ENCODE data around the gene BEAN1. TPM values are rescaled to one million over a fixed set of nuclear protein-coding genes. Genes with fewer than 3 reads are reported as not detected.

Gene BEAN1
- total RNA-seq, 4 donors from 2014 or later, result 0.52 to 3.9 TPM; not detected in 2

- Histone ChIP-seq H3K36me3 (no peaks in the 10 kb centered on the region), H3K4me1 (no peaks in the 10 kb centered on the region), H3K9me3 (no peaks in the 10 kb centered on the region), H3K27ac (no peak overlapping the region), H3K27me3 (no peaks in the 10 kb centered on the region), H3K4me3 (no peak overlapping the region)
- intact Hi-C loops (cut with DNase I; ENCODE audit: low total_unique reads), result no loop called here
- no peak for TF ChIP-seq CTCF (IDR thresholded peaks at IDR 0.05)
- no peak for TF ChIP-seq POLR2A (IDR thresholded peaks at IDR 0.05)
- no peak for DNase-seq
These were observed 29.2 kb upstream of the BEAN1 start for GRCh38 chr16:66397736-66398433.

- Histone ChIP-seq H3K36me3 (no peaks in the 10 kb centered on the region), H3K27ac (no peak overlapping the region), H3K9me3 (no peaks in the 10 kb centered on the region), H3K27me3 (no peaks in the 10 kb centered on the region), H3K4me3 (no peak overlapping the region), H3K4me1 (no peaks in the 10 kb centered on the region)
- intact Hi-C loops (cut with DNase I; ENCODE audit: low total_unique reads), result no loop called here
- no peak for DNase-seq
- TF ChIP-seq CTCF (IDR thresholded peaks at IDR 0.05) (no peak), POLR2A (IDR thresholded peaks at IDR 0.05) (no peak)
These were observed 28.1 kb upstream of the BEAN1 start for GRCh38 chr16:66399031-66399430.

GRCh38 chr16:66399930-66400329, 27.2 kb upstream of the BEAN1 start:
- Histone ChIP-seq H3K4me3 (no peak overlapping the region), H3K4me1 (no peaks in the 10 kb centered on the region), H3K27ac (no peak overlapping the region), H3K36me3 (no peaks in the 10 kb centered on the region), H3K27me3 (no peaks in the 10 kb centered on the region), H3K9me3 (no peaks in the 10 kb centered on the region)
- TF ChIP-seq POLR2A (IDR thresholded peaks at IDR 0.05) (no peak), CTCF (IDR thresholded peaks at IDR 0.05) (no peak)
- no peak for DNase-seq
- intact Hi-C loops (cut with DNase I; ENCODE audit: low total_unique reads), result loop anchor here (10.0 kb wide), 1 partner anchor 205 kb away; the partner anchor contains the start of gene CMTM3

GRCh38 chr16:66400503-66401380, 26.4 kb upstream of the BEAN1 start:
- Histone ChIP-seq H3K4me1 (no peaks in the 10 kb centered on the region), H3K4me3 (no peak overlapping the region), H3K9me3 (no peaks in the 10 kb centered on the region), H3K27ac (no peak overlapping the region), H3K27me3 (no peaks in the 10 kb centered on the region), H3K36me3 (no peaks in the 10 kb centered on the region)
- no peak for DNase-seq
- intact Hi-C loops (cut with DNase I; ENCODE audit: low total_unique reads), result loop anchor here (10.0 kb wide), 1 partner anchor 204 kb away; the partner anchor contains the start of gene CMTM3
- TF ChIP-seq POLR2A (IDR thresholded peaks at IDR 0.05) (no peak), CTCF (IDR thresholded peaks at IDR 0.05) (no peak)

GRCh38 chr16:66401610-66402009, 25.5 kb upstream of the BEAN1 start:
- no peak for DNase-seq
- no peaks in the 10 kb centered on the region for H3K9me3 ChIP-seq
- H3K4me1 ChIP-seq, result no peaks in the 10 kb centered on the region
- intact Hi-C loops (cut with DNase I; ENCODE audit: low total_unique reads), result loop anchor here (10.0 kb wide), 1 partner anchor 203 kb away; the partner anchor contains the start of gene CMTM3
- no peak overlapping the region for H3K4me3 ChIP-seq
- no peak for TF ChIP-seq CTCF (IDR thresholded peaks at IDR 0.05)
- no peak for TF ChIP-seq POLR2A (IDR thresholded peaks at IDR 0.05)
- H3K27me3 ChIP-seq, result no peaks in the 10 kb centered on the region
- H3K36me3 ChIP-seq, result no peaks in the 10 kb centered on the region
- H3K27ac ChIP-seq, result no peak overlapping the region
